Panc1 (cell line): Measurements from ENCODE around the gene IL34.

Source experiments
- CTCF ChIP-seq: fragments of 450-650 bp; IDR thresholded peaks from 2 replicates; pipeline ENCODE4 v1.5.1; 2017; ENCODE audit warnings: mild to moderate bottlenecking
- POLR2AphosphoS5 ChIP-seq: IDR thresholded peaks from 2 replicates; pipeline ENCODE4 v1.6.1; 2012; ENCODE audit warnings: mild to moderate bottlenecking, low read depth, low read length, moderate library complexity
- SIN3A ChIP-seq: IDR thresholded peaks from 2 replicates; pipeline ENCODE4 v1.6.1; 2012; ENCODE audit warnings: low read depth, mild to moderate bottlenecking, low read length, moderate library complexity, borderline replicate concordance; ENCODE audit not compliant: insufficient read depth

- no peak for TF ChIP-seq CTCF
- TF ChIP-seq SIN3A: no peak
- TF ChIP-seq POLR2AphosphoS5: no peak
These were observed 2.2 kb downstream of the IL34 start for GRCh38 chr16:70648606-70649005.
